Cardiac fibroblast (primary cell): ENCODE data around the gene RUNDC3A.

Experiments used
- DNase-seq, 2 donors: peaks; one replicate each; pipeline versions ENCODE4 v3.0.0 to v3.0.0-alpha.2; 2010; ENCODE audit warnings: low read depth in 2 of 2
- H3K4me3 ChIP-seq, 2 donors: replicated peaks in 1 of 2; 1 replicate in 1 of 2; 2 replicates in 1 of 2; pipeline ENCODE4 v1.5.1; 2011; ENCODE audit warnings: low read depth in 2 of 2, low read length in 2 of 2, mild to moderate bottlenecking in 2 of 2, moderate library complexity in 1 of 2
- TF ChIP-seq, protein P1 (sequence below): IDR thresholded peaks from one replicate; pipeline ENCODE4 v1.5.1; 2011; ENCODE audit warnings: low read depth, mild to moderate bottlenecking, low read length, inconsistent platforms

The RUNDC3A gene

DNA sequence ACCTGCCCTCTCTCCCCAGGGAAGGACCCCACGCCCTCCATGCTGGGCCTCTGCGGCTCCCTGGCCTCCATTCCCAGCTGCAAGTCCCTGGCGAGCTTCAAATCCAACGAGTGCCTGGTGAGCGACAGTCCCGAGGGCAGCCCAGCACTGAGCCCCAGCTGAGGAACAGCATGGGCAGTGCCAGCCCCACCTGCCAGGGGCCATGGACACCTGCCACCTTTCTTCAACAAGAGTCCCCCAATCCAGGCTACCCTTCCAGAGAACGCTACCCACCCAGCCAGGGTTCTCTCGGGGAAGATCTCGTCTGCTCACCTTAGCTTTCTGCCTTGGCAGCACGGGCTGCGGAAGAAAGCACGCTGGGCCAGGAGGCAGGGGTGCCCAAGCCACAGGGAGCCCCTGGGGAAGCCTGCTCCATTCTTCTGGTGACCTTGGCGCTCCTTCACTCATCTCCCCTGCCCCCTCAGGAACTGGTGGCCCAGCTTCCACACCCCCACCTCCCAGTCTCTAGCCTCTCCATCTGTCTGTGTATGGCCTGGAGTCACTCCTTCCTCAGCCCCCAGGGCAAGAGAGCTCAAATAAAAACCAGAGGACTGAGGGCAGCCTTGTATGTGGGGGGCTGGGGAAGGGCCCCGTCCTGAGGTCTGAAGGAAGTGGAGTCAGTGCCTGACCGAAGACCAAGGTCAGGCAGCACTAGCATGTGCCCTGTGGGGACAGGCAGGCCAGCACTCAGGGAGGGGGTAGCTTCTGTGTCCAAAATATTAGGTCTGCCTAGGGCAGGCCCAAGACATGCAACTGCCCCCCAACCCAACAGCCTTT is 9.9 kb downstream of the RUNDC3A start:
- TF ChIP-seq, protein P1, sequence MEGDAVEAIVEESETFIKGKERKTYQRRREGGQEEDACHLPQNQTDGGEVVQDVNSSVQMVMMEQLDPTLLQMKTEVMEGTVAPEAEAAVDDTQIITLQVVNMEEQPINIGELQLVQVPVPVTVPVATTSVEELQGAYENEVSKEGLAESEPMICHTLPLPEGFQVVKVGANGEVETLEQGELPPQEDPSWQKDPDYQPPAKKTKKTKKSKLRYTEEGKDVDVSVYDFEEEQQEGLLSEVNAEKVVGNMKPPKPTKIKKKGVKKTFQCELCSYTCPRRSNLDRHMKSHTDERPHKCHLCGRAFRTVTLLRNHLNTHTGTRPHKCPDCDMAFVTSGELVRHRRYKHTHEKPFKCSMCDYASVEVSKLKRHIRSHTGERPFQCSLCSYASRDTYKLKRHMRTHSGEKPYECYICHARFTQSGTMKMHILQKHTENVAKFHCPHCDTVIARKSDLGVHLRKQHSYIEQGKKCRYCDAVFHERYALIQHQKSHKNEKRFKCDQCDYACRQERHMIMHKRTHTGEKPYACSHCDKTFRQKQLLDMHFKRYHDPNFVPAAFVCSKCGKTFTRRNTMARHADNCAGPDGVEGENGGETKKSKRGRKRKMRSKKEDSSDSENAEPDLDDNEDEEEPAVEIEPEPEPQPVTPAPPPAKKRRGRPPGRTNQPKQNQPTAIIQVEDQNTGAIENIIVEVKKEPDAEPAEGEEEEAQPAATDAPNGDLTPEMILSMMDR = no peak
- DNase-seq = no peak
- H3K4me3 ChIP-seq = no peak overlapping the region

GRCh38 chr17:44320066-44320465 is 11.7 kb downstream of the RUNDC3A start:
- TF ChIP-seq, protein P1 = no peak
- no peak for DNase-seq
- H3K4me3 ChIP-seq = no peak overlapping the region

- TF ChIP-seq, protein P1 = no peak
- no peak for DNase-seq
- H3K4me3 ChIP-seq = no peak overlapping the region
Measured at GRCh38 chr17:44321246-44322120, 13.1 kb downstream of the RUNDC3A start.

GRCh38 chr17:44322236-44322895 is 14.0 kb downstream of the RUNDC3A start:
- no peak for DNase-seq
- H3K4me3 ChIP-seq = no peak overlapping the region
- TF ChIP-seq, protein P1 = no peak

GRCh38 chr17:44323359-44324091 is 15.1 kb downstream of the RUNDC3A start:
- DNase-seq = no peak
- TF ChIP-seq, protein P1 = no peak
- peak overlapping the region; percentile 85 to 88 for H3K4me3 ChIP-seq

DNA sequence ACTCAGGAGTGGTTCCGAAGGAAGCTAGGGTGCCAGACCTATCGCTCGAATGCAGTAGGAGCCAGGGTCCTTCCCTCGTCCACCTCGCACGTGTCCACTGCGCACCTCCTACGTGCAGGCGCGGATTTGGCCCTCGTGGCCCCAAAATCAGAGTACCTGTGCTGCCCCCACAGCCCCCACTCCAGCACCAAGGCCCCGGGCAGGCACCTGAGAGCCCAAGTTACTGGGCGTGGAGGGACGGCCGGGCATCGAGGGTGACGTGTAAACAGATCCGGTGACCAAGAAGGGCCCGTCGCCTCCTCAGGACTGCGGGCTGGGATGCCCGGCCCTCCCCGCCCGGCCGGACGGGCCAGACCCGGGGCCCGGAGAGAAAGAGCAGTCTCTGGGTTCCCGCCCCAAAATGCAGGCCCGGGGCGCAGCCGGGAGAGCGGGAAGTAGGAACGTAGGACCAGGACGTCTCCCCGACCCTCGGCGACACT is 15.7 kb downstream of the RUNDC3A start:
- peak overlapping the region; percentile 85 to 88 for H3K4me3 ChIP-seq
- TF ChIP-seq, protein P1 = no peak
- no peak for DNase-seq
